HepG2 (cell line): Measurements from ENCODE around the gene GPR139. TPM values are rescaled to one million over a fixed set of nuclear protein-coding genes. Genes with fewer than 3 reads are reported as not detected.
A peak's percentile ranks its signal among the peaks of the same experiment; 100 is the strongest.

Experiments
- ATF1 ChIP-seq: IDR thresholded peaks from 2 replicates; pipeline ENCODE4 v1.6.1; 2016; ENCODE audit warnings: mild to moderate bottlenecking, control low read depth
- FOSL1 ChIP-seq: sonication (generic); formaldehyde crosslinking; IDR thresholded peaks from 2 replicates; pipeline ENCODE4 v1.9.0; 2021; ENCODE audit warnings: missing genetic modification reagents, borderline replicate concordance
- HNF4A ChIP-seq: sonication (generic); formaldehyde crosslinking; IDR thresholded peaks from 2 replicates; pipeline ENCODE4 v1.4.0; 2020; ENCODE audit warnings: missing genetic modification reagents
- IKZF4 ChIP-seq: sonication (generic); formaldehyde crosslinking; IDR thresholded peaks from 2 replicates; pipeline ENCODE4 v1.5.1; 2020; ENCODE audit warnings: borderline replicate concordance, mild to moderate bottlenecking, low read depth, missing genetic modification reagents; ENCODE audit errors: not compliant biosample characterization
- KDM3A ChIP-seq: IDR thresholded peaks from 2 replicates; pipeline ENCODE4 v1.6.1; 2018; ENCODE audit warnings: low read depth, missing compliant biosample characterization
- KLF12 ChIP-seq: sonication (generic); formaldehyde crosslinking; IDR thresholded peaks from 2 replicates; pipeline ENCODE4 v1.4.0; 2020; ENCODE audit warnings: missing genetic modification reagents, borderline replicate concordance
- MAF1 ChIP-seq: sonication (generic); formaldehyde crosslinking; IDR thresholded peaks from 2 replicates; pipeline ENCODE4 v1.5.0; 2020; ENCODE audit warnings: missing genetic modification reagents, borderline replicate concordance
- NFKBIZ ChIP-seq: IDR thresholded peaks from 2 replicates; pipeline ENCODE4 v1.6.1; 2018; ENCODE audit warnings: missing genetic modification reagents, missing compliant biosample characterization
- PTBP1 ChIP-seq: fragments of 200-400 bp; formaldehyde crosslinking; IDR thresholded peaks from 2 replicates; pipeline ENCODE4 v1.6.1; 2018; ENCODE audit warnings: low read length, low read depth; ENCODE audit not compliant: poor library complexity, severe bottlenecking
- SETDB1 ChIP-seq: sonication (generic); formaldehyde crosslinking; IDR thresholded peaks from 2 replicates; pipeline ENCODE4 v1.5.1; 2020; ENCODE audit warnings: missing genetic modification reagents, mild to moderate bottlenecking, borderline replicate concordance
- SMAD3 ChIP-seq: sonication (generic); formaldehyde crosslinking; IDR thresholded peaks from 2 replicates; pipeline ENCODE4 v1.4.0; 2020; ENCODE audit warnings: missing genetic modification reagents
- ZC3H4 ChIP-seq: sonication (generic); formaldehyde crosslinking; IDR thresholded peaks from 2 replicates; pipeline ENCODE4 v1.4.0; 2020; ENCODE audit warnings: missing genetic modification reagents, borderline replicate concordance
- ZNF235 ChIP-seq: sonication (generic); formaldehyde crosslinking; IDR thresholded peaks from 2 replicates; pipeline ENCODE4 v1.8.1; 2023; ENCODE audit warnings: mild to moderate bottlenecking, missing genetic modification reagents, borderline replicate concordance
- ZNF326 ChIP-seq: sonication (generic); formaldehyde crosslinking; IDR thresholded peaks from 2 replicates; pipeline ENCODE4 v1.4.0; 2020; ENCODE audit warnings: missing genetic modification reagents, borderline replicate concordance
- ZNF468 ChIP-seq: sonication (generic); formaldehyde crosslinking; IDR thresholded peaks from 2 replicates; pipeline ENCODE4 v1.8.0; 2022; ENCODE audit warnings: mild to moderate bottlenecking, moderate library complexity, missing genetic modification reagents
- ZNF556 ChIP-seq: sonication (generic); formaldehyde crosslinking; IDR thresholded peaks from 2 replicates; pipeline ENCODE4 v1.4.0; 2020; ENCODE audit warnings: mild to moderate bottlenecking, missing genetic modification reagents, borderline replicate concordance
- ZNF672 ChIP-seq: sonication (generic); formaldehyde crosslinking; IDR thresholded peaks from 2 replicates; pipeline ENCODE4 v1.8.1; 2022; ENCODE audit warnings: missing genetic modification reagents
- polyA plus RNA-seq, 8 experiments: library from polyadenylated mRNA; depleted of rRNA in 3 of 8; stranded (reverse) in 7 of 8; unstranded in 1 of 8; fragments of >200 nt; fragmentation: Illumina TruSeq in 4 of 8; extraction: Trizol in 4 of 8; gene quantifications; 2 replicates each; pipeline versions ENCODE4 v1.2.1 to v1.2.3, GENCODE V29; 2011 to 2016; ENCODE audit warnings: low read depth in 4 of 8, missing spikeins in 1 of 8, mixed read lengths in 1 of 8; ENCODE audit not compliant: insufficient read depth in 1 of 8
- total RNA-seq, 5 experiments: library from RNA; depleted of rRNA; stranded (reverse); fragments of >200 nt; fragmentation: Illumina TruSeq; extraction: Trizol; gene quantifications; 2 replicates each; pipeline ENCODE4 v1.2.3, GENCODE V29; 2016; ENCODE audit warnings: low read depth in 1 of 5
- TF ChIP-seq, protein P1 (sequence below): sonication (generic); formaldehyde crosslinking; IDR thresholded peaks from 2 replicates; pipeline ENCODE4 v1.9.0; 2021; ENCODE audit warnings: mild to moderate bottlenecking, missing genetic modification reagents
- TF ChIP-seq, protein P2 (sequence below): sonication (generic); formaldehyde crosslinking; IDR thresholded peaks from 2 replicates; pipeline ENCODE4 v1.9.0; 2022; ENCODE audit warnings: low read depth, missing genetic modification reagents
- TF ChIP-seq, protein P3 (sequence below): sonication (generic); formaldehyde crosslinking; IDR thresholded peaks from 2 replicates; pipeline ENCODE4 v1.5.0; 2020; ENCODE audit warnings: missing genetic modification reagents

Gene GPR139
- total and polyA plus RNA-seq, 2 of the 13 experiments (the other 11 are each of a cell fraction or from before 2014, with no cell fraction given) = not detected

DNA sequence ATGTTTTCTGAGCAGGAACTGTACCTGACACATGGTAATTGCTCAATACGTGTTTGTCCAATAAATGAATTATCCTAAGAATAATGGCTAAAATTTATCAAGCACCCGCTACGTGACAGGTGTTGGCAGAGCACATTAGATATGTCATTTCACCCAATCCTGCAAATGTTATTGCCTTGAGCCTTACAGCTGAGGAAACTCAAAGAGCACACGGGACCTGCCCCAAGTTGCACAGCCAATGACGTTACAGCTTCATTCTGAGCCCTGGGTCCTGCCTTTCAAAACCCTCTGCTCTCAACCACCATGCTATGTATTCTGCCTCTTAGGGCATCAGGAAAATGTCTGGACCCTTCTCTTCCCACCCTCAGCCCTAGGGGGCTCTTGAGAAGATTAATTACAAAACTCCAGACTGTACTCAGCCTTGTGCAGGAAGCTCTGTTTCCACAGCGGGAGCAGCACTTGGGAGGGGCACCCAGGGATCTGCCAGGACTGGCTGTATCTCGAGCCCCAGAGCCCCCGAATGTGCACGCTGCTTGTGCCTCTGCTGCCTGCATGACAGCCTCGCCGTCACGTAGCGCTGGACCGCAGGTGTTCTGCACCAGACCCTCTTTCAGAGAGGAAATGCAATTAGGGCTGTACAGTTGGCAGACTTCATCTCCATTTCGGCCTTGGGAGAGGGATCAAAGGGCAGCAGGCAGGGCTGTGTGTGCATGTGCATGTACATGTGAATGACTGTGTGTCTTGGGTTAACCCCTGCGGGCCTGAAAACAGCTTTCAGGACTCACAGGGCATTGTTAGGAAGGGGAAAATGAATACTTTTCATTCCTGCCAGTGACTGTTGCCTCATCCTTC, 71.6 kb downstream of the GPR139 start (continued):
- TF ChIP-seq, protein P1, sequence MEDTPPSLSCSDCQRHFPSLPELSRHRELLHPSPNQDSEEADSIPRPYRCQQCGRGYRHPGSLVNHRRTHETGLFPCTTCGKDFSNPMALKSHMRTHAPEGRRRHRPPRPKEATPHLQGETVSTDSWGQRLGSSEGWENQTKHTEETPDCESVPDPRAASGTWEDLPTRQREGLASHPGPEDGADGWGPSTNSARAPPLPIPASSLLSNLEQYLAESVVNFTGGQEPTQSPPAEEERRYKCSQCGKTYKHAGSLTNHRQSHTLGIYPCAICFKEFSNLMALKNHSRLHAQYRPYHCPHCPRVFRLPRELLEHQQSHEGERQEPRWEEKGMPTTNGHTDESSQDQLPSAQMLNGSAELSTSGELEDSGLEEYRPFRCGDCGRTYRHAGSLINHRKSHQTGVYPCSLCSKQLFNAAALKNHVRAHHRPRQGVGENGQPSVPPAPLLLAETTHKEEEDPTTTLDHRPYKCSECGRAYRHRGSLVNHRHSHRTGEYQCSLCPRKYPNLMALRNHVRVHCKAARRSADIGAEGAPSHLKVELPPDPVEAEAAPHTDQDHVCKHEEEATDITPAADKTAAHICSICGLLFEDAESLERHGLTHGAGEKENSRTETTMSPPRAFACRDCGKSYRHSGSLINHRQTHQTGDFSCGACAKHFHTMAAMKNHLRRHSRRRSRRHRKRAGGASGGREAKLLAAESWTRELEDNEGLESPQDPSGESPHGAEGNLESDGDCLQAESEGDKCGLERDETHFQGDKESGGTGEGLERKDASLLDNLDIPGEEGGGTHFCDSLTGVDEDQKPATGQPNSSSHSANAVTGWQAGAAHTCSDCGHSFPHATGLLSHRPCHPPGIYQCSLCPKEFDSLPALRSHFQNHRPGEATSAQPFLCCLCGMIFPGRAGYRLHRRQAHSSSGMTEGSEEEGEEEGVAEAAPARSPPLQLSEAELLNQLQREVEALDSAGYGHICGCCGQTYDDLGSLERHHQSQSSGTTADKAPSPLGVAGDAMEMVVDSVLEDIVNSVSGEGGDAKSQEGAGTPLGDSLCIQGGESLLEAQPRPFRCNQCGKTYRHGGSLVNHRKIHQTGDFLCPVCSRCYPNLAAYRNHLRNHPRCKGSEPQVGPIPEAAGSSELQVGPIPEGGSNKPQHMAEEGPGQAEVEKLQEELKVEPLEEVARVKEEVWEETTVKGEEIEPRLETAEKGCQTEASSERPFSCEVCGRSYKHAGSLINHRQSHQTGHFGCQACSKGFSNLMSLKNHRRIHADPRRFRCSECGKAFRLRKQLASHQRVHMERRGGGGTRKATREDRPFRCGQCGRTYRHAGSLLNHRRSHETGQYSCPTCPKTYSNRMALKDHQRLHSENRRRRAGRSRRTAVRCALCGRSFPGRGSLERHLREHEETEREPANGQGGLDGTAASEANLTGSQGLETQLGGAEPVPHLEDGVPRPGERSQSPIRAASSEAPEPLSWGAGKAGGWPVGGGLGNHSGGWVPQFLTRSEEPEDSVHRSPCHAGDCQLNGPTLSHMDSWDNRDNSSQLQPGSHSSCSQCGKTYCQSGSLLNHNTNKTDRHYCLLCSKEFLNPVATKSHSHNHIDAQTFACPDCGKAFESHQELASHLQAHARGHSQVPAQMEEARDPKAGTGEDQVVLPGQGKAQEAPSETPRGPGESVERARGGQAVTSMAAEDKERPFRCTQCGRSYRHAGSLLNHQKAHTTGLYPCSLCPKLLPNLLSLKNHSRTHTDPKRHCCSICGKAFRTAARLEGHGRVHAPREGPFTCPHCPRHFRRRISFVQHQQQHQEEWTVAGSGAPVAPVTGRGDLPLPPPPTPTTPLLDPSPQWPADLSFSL (CRISPR knock-in tag) = no peak; the same call in 1 of the 2 replicates
- TF ChIP-seq KLF12 (CRISPR knock-in tag) (no peak), NFKBIZ (CRISPR knock-in tag) (no peak), KDM3A (CRISPR knock-in tag) (no peak), ZNF326 (CRISPR knock-in tag) (no peak), PTBP1 (no peak), ATF1 (CRISPR knock-in tag) (no peak), ZNF235 (CRISPR knock-in tag) (no peak), ZC3H4 (CRISPR knock-in tag) (no peak), MAF1 (CRISPR knock-in tag) (no peak), HNF4A (peak; percentile 92), ZNF672 (CRISPR knock-in tag) (no peak; the same call in 1 of the 2 replicates), ZNF468 (CRISPR knock-in tag) (no peak), FOSL1 (CRISPR knock-in tag) (no peak), ZNF556 (CRISPR knock-in tag) (0 out of 2 replicates have a peak, but pooled peaks have one; percentile 56), SETDB1 (CRISPR knock-in tag) (no peak), SMAD3 (CRISPR knock-in tag) (no peak), IKZF4 (CRISPR knock-in tag) (no peak)
- TF ChIP-seq, protein P2, sequence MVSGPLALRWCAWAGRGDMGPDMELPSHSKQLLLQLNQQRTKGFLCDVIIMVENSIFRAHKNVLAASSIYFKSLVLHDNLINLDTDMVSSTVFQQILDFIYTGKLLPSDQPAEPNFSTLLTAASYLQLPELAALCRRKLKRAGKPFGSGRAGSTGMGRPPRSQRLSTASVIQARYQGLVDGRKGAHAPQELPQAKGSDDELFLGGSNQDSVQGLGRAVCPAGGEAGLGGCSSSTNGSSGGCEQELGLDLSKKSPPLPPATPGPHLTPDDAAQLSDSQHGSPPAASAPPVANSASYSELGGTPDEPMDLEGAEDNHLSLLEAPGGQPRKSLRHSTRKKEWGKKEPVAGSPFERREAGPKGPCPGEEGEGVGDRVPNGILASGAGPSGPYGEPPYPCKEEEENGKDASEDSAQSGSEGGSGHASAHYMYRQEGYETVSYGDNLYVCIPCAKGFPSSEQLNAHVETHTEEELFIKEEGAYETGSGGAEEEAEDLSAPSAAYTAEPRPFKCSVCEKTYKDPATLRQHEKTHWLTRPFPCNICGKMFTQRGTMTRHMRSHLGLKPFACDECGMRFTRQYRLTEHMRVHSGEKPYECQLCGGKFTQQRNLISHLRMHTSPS (CRISPR knock-in tag) = 0 out of 2 replicates have a peak, but pooled peaks have one; percentile 58
- TF ChIP-seq, protein P3, sequence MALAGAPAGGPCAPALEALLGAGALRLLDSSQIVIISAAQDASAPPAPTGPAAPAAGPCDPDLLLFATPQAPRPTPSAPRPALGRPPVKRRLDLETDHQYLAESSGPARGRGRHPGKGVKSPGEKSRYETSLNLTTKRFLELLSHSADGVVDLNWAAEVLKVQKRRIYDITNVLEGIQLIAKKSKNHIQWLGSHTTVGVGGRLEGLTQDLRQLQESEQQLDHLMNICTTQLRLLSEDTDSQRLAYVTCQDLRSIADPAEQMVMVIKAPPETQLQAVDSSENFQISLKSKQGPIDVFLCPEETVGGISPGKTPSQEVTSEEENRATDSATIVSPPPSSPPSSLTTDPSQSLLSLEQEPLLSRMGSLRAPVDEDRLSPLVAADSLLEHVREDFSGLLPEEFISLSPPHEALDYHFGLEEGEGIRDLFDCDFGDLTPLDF = no peak
